EL (cell line): Measurements from ENCODE around the gene TDRD3.
A peak's percentile ranks its signal among the peaks of the same experiment; 100 is the strongest.

Source experiments
- DNase-seq: peaks from one replicate; pipeline ENCODE4 v3.0.0-alpha.2; 2016

TDRD3 gene

GRCh38 chr13:60463787-60464186 is 66.8 kb downstream of the TDRD3 start:
- DNase-seq: peak; percentile 2

- DNase-seq: no peak
Observed at GRCh38 chr13:60467098-60467497, 70.1 kb downstream of the TDRD3 start.

GRCh38 chr13:60479273-60479672 is 82.3 kb downstream of the TDRD3 start:
- no peak for DNase-seq

- no peak for DNase-seq
Observed at GRCh38 chr13:60482012-60482411, 85.0 kb downstream of the TDRD3 start.

GRCh38 chr13:60484865-60485264 is 87.8 kb downstream of the TDRD3 start:
- no peak for DNase-seq

- no peak for DNase-seq
Observed at GRCh38 chr13:60491531-60491930, 94.5 kb downstream of the TDRD3 start.

GRCh38 chr13:60492187-60492586 is 95.2 kb downstream of the TDRD3 start:
- DNase-seq: no peak

- DNase-seq: no peak
Observed at GRCh38 chr13:60494296-60494695, 97.3 kb downstream of the TDRD3 start.

GRCh38 chr13:60501236-60501635 is 104.2 kb downstream of the TDRD3 start:
- DNase-seq: no peak

- DNase-seq: no peak
Observed at GRCh38 chr13:60509601-60510386, 112.8 kb downstream of the TDRD3 start.

GRCh38 chr13:60511637-60512036 is 114.6 kb downstream of the TDRD3 start:
- DNase-seq: no peak

- DNase-seq: no peak
Observed at GRCh38 chr13:60514891-60515290, 117.9 kb downstream of the TDRD3 start.

- DNase-seq: no peak
Observed at GRCh38 chr13:60519496-60519895, 122.5 kb downstream of the TDRD3 start.

- DNase-seq: no peak
Observed at GRCh38 chr13:60520902-60521569, 124.0 kb downstream of the TDRD3 start.

- peak; percentile 0 for DNase-seq
Observed at GRCh38 chr13:60538566-60538965, 141.5 kb downstream of the TDRD3 start.

GRCh38 chr13:60540276-60540675 is 143.3 kb downstream of the TDRD3 start:
- DNase-seq: no peak

GRCh38 chr13:60562096-60562780 is 165.2 kb downstream of the TDRD3 start:
- peak; percentile 21 for DNase-seq

GRCh38 chr13:60571571-60571970 is 174.6 kb downstream of the TDRD3 start:
- DNase-seq: no peak

GRCh38 chr13:60572003-60572798 is 175.2 kb downstream of the TDRD3 start:
- DNase-seq: peak; percentile 66

- no peak for DNase-seq
Observed at GRCh38 chr13:60572855-60573254, 175.8 kb downstream of the TDRD3 start.

GRCh38 chr13:60574735-60575134 is 177.7 kb downstream of the TDRD3 start:
- DNase-seq: no peak

GRCh38 chr13:60575142-60575541 is 178.1 kb downstream of the TDRD3 start:
- no peak for DNase-seq

GRCh38 chr13:60577761-60578160 is 180.7 kb downstream of the TDRD3 start:
- no peak for DNase-seq
